H1 (cell line): ENCODE measurements around the gene ZMIZ1. TPM values are rescaled to one million over a fixed set of nuclear protein-coding genes. Genes with fewer than 3 reads are reported as not detected.

Experiments
- CTCF ChIA-PET: fragments of 300-600 bp; sonication (Branson Sonifier 250); formaldehyde crosslinking; loops from one replicate; lab custom pipeline; 2021; ENCODE audit not compliant: partially characterized antibody; lab: Charles Lee
- POLR2A ChIA-PET: fragments of 300-600 bp; sonication (Branson Sonifier 250); formaldehyde crosslinking; loops from one replicate; lab custom pipeline; 2021; ENCODE audit warnings: inconsistent platforms; ENCODE audit not compliant: partially characterized antibody; lab: Charles Lee
- DNase-seq, 2 experiments: peaks; one replicate each; pipeline versions ENCODE4 v3.0.0 to v3.0.0-alpha.2; 2010 to 2022; ENCODE audit warnings: low spot score in 2 of 2, low read depth in 1 of 2, mixed read lengths in 1 of 2
- FAIRE-seq: peaks from 2 replicates; lab custom pipeline; 2011; peaks lifted over from hg19 to GRCh38; lab: Jason Lieb, UNC
- H2AFZ ChIP-seq: 2 replicates; pipeline ENCODE4 v1.8.1; 2012; ENCODE audit warnings: low read length, inconsistent platforms
- H2AK5ac ChIP-seq: 2 replicates; pipeline ENCODE4 v1.6.1; 2013; ENCODE audit warnings: low read depth, low read length
- H2BK120ac ChIP-seq: replicated peaks from 2 replicates; pipeline ENCODE3; 2013; ENCODE audit warnings: low read depth, low read length, inconsistent platforms
- H2BK12ac ChIP-seq: 2 replicates; pipeline ENCODE4 v1.6.1; 2013; ENCODE audit warnings: low read depth, low read length
- H2BK15ac ChIP-seq: 2 replicates; pipeline ENCODE4 v1.6.1; 2013; ENCODE audit warnings: low read length
- H2BK20ac ChIP-seq: 2 replicates; pipeline ENCODE4 v1.6.1; 2013; ENCODE audit warnings: low read length
- H2BK5ac ChIP-seq: 2 replicates; pipeline ENCODE4 v1.6.1; 2013; ENCODE audit warnings: low read depth, low read length
- H3K14ac ChIP-seq: 2 replicates; pipeline ENCODE4 v1.6.1; 2013; ENCODE audit warnings: inconsistent platforms; ENCODE audit not compliant: insufficient read length
- H3K18ac ChIP-seq: 2 replicates; pipeline ENCODE4 v1.6.1; 2013; ENCODE audit warnings: low read length; ENCODE audit errors: extremely low read depth
- H3K23ac ChIP-seq: 2 replicates; pipeline ENCODE4 v1.6.1; 2013; ENCODE audit warnings: inconsistent platforms; ENCODE audit not compliant: insufficient read length
- H3K23me2 ChIP-seq: 2 replicates; pipeline ENCODE4 v1.6.1; 2013; ENCODE audit warnings: low read depth, low read length
- H3K27ac ChIP-seq: 2 replicates; pipeline ENCODE4 v1.6.1; 2011; ENCODE audit warnings: low read depth, low read length, inconsistent platforms
- H3K27me3 ChIP-seq, 4 experiments: replicated peaks in 1 of 4; 1 replicate in 1 of 4; 2 replicates in 3 of 4; pipeline versions ENCODE4 v1.6.1 to v1.8.1; 2011 to 2013; ENCODE audit warnings: low read length in 3 of 4, mild to moderate bottlenecking in 3 of 4, inconsistent platforms in 2 of 4, mixed read lengths in 2 of 4, moderate library complexity in 1 of 4; ENCODE audit not compliant: control insufficient read depth in 3 of 4, insufficient read depth in 3 of 4; ENCODE audit errors: extremely low read depth in 1 of 4
- H3K36me3 ChIP-seq, 4 experiments: 2 replicates each; pipeline versions ENCODE4 v1.6.1 to v1.8.1; 2011 to 2013; ENCODE audit warnings: mild to moderate bottlenecking in 4 of 4, low read length in 3 of 4, moderate library complexity in 2 of 4, control low read depth in 1 of 4, inconsistent platforms in 1 of 4; ENCODE audit not compliant: insufficient read depth in 4 of 4, control insufficient read depth in 2 of 4
- H3K4ac ChIP-seq: replicated peaks from 2 replicates; pipeline ENCODE3; 2013; ENCODE audit warnings: low read length, low read depth, mixed read lengths, inconsistent platforms; ENCODE audit not compliant: insufficient read length
- H3K4me1 ChIP-seq, 4 experiments: replicated peaks in 1 of 4; 1 replicate in 1 of 4; 2 replicates in 3 of 4; pipeline versions ENCODE4 v1.6.1 to v1.8.1; 2011 to 2013; ENCODE audit warnings: low read length in 3 of 4, inconsistent platforms in 2 of 4, mixed read lengths in 1 of 4; ENCODE audit not compliant: insufficient read depth in 4 of 4, control insufficient read depth in 3 of 4
- H3K4me2 ChIP-seq, 2 experiments: 2 replicates each; pipeline versions ENCODE4 v1.6.1 to v1.8.1; 2011 to 2013; ENCODE audit warnings: low read depth in 2 of 2, low read length in 2 of 2, control low read depth in 1 of 2, inconsistent platforms in 1 of 2, mild to moderate bottlenecking in 1 of 2; ENCODE audit not compliant: insufficient read depth in 1 of 2
- H3K4me3 ChIP-seq, 4 experiments: fragments of 200-600, 300-600 bp in 1 of 4; sonication (generic), shearing (Covaris generic), sonication (Bioruptor Twin) in 1 of 4; 2 replicates each; pipeline versions ENCODE4 v1.5.1 to v1.8.1; 2011 to 2016; ENCODE audit warnings: low read length in 4 of 4, low read depth in 3 of 4, control low read depth in 2 of 4, inconsistent platforms in 2 of 4, mild to moderate bottlenecking in 2 of 4, mixed read lengths in 1 of 4, moderate library complexity in 1 of 4; ENCODE audit not compliant: insufficient read depth in 2 of 4; ENCODE audit errors: extremely low read depth in 1 of 4
- H3K56ac ChIP-seq: replicated peaks from 2 replicates; pipeline ENCODE3; 2013; ENCODE audit warnings: low read depth, mild to moderate bottlenecking, mixed read lengths, low read length, inconsistent platforms; ENCODE audit not compliant: insufficient read length
- H3K79me1 ChIP-seq: 2 replicates; pipeline ENCODE4 v1.6.1; 2013; ENCODE audit warnings: low read depth, low read length, control low read depth
- H3K79me2 ChIP-seq, 2 experiments: 2 replicates each; pipeline versions ENCODE4 v1.6.1 to v1.8.1; 2012 to 2013; ENCODE audit warnings: low read length in 2 of 2, mild to moderate bottlenecking in 2 of 2, inconsistent platforms in 1 of 2; ENCODE audit not compliant: insufficient read depth in 2 of 2, control insufficient read depth in 1 of 2
- H3K9ac ChIP-seq, 4 experiments: replicated peaks in 1 of 4; 1 replicate in 1 of 4; 2 replicates in 3 of 4; pipeline versions ENCODE4 v1.6.1 to v1.8.1; 2011 to 2013; ENCODE audit warnings: low read depth in 3 of 4, low read length in 3 of 4, control low read depth in 2 of 4, mild to moderate bottlenecking in 2 of 4, moderate library complexity in 2 of 4, inconsistent platforms in 1 of 4; ENCODE audit errors: extremely low read depth in 1 of 4
- H3K9me3 ChIP-seq, 2 experiments: 2 replicates each; pipeline versions ENCODE4 v1.6.1 to v1.8.1; 2012 to 2013; ENCODE audit warnings: mild to moderate bottlenecking in 2 of 2, moderate library complexity in 2 of 2, control low read depth in 1 of 2, inconsistent platforms in 1 of 2, low read depth in 1 of 2, low read length in 1 of 2, mixed read lengths in 1 of 2; ENCODE audit not compliant: insufficient read depth in 2 of 2
- H4K20me1 ChIP-seq, 2 experiments: replicated peaks in 1 of 2; 2 replicates each; pipeline versions ENCODE3 to v1.8.1; 2011 to 2013; ENCODE audit warnings: inconsistent platforms in 2 of 2, low read length in 2 of 2, mild to moderate bottlenecking in 1 of 2; ENCODE audit not compliant: insufficient read depth in 2 of 2, control insufficient read depth in 1 of 2
- H4K5ac ChIP-seq: 2 replicates; pipeline ENCODE4 v1.6.1; 2013; ENCODE audit warnings: low read length, low read depth, mixed read lengths, inconsistent platforms; ENCODE audit not compliant: insufficient read length
- H4K8ac ChIP-seq: 2 replicates; pipeline ENCODE4 v1.8.0; 2013; ENCODE audit warnings: mild to moderate bottlenecking, moderate library complexity, low read length, inconsistent platforms; ENCODE audit not compliant: insufficient read depth; ENCODE audit errors: extremely low read depth
- H4K91ac ChIP-seq: replicated peaks from 2 replicates; pipeline ENCODE3; 2013; ENCODE audit warnings: low read length, mixed read lengths, inconsistent platforms; ENCODE audit not compliant: insufficient read length
- ATF2 ChIP-seq: IDR thresholded peaks from 2 replicates; pipeline ENCODE4 v1.6.1; 2012; ENCODE audit warnings: low read length, inconsistent platforms
- CBX5 ChIP-seq: fragments of 300-800, 300-1000 bp; sonication (generic); IDR thresholded peaks from 2 replicates; pipeline ENCODE4 v1.7.1; 2016; ENCODE audit warnings: antibody characterized with exemption, low read length, low read depth
- CEBPB ChIP-seq: IDR thresholded peaks from 2 replicates; pipeline ENCODE4 v1.6.1; 2012; ENCODE audit warnings: low read depth, low read length
- CHD2 ChIP-seq: IDR thresholded peaks from 2 replicates; pipeline ENCODE4 v1.6.1; 2012; ENCODE audit warnings: low read length, improper control_type of control experiment
- FOSL1 ChIP-seq: IDR thresholded peaks from 2 replicates; pipeline ENCODE4 v1.6.1; 2011; ENCODE audit warnings: mild to moderate bottlenecking, low read depth, low read length, moderate library complexity; ENCODE audit not compliant: insufficient read depth
- HDAC2 ChIP-seq, 2 experiments: fragments of 300-600 bp in 1 of 2; sonication (generic) in 1 of 2; IDR thresholded peaks; 2 replicates each; pipeline ENCODE4 v1.6.1; 2011 to 2012; ENCODE audit warnings: low read depth in 2 of 2, low read length in 2 of 2, mild to moderate bottlenecking in 2 of 2, moderate library complexity in 2 of 2, borderline replicate concordance in 1 of 2, inconsistent platforms in 1 of 2
- MAX ChIP-seq: IDR thresholded peaks from 2 replicates; pipeline ENCODE4 v1.6.1; 2012; ENCODE audit warnings: inconsistent platforms
- SIX5 ChIP-seq: IDR thresholded peaks from 2 replicates; pipeline ENCODE4 v1.6.1; 2011; ENCODE audit warnings: mild to moderate bottlenecking, low read depth, low read length
- TAF1 ChIP-seq: IDR thresholded peaks from 2 replicates; pipeline ENCODE4 v1.6.1; 2011; ENCODE audit warnings: mild to moderate bottlenecking, low read depth, low read length
- TCF12 ChIP-seq: IDR thresholded peaks from 2 replicates; pipeline ENCODE4 v1.6.1; 2011; ENCODE audit warnings: low read depth, mild to moderate bottlenecking, low read length
- WGBS, 2 experiments: shearing (Covaris generic) in 1 of 2; methylation state at CpG; one replicate each; pipeline versions ENCODE4 v1.1.6 to v1.1.7; 2013 to 2015; ENCODE audit warnings: low lambda C conversion rate in 2 of 2, mixed read lengths in 2 of 2, inconsistent platforms in 1 of 2, low coverage in 1 of 2, missing lambda C conversion rate in 1 of 2; ENCODE audit not compliant: insufficient replicate concordance in 2 of 2, insufficient coverage in 1 of 2, insufficient read length in 1 of 2; ENCODE audit errors: extremely low coverage in 1 of 2, missing lambda C conversion rate in 1 of 2; 5-methylcytosine and 5-hydroxymethylcytosine counted together
- polyA plus RNA-seq, 7 experiments: library from polyadenylated mRNA; depleted of rRNA in 3 of 7; stranded (reverse) in 5 of 7; unstranded in 2 of 7; fragments of >200 nt in 5 of 7; fragments of 200-250 nt in 2 of 7; gene quantifications; 1 replicate in 5 of 7; 2 replicates in 1 of 7; 4 replicates in 1 of 7; pipeline versions ENCODE4 v1.2.1 to v1.2.3, GENCODE V29; 2011 to 2013; ENCODE audit warnings: missing spikeins in 2 of 7, mixed read lengths in 2 of 7
- total RNA-seq: library from RNA; stranded (reverse); fragmentation: NEBNext Ultra II Directional; extraction: Animal tissue kit (Norgen Biotek cat#: 25700); gene quantifications from 2 replicates; pipeline ENCODE4 v1.2.1, GENCODE V29; 2021

The ZMIZ1 gene
- total and polyA plus RNA-seq, 2 of the 8 experiments (the other 6 are each of a cell fraction or from before 2014, with no cell fraction given): 8.1 to 28.0 TPM

DNA sequence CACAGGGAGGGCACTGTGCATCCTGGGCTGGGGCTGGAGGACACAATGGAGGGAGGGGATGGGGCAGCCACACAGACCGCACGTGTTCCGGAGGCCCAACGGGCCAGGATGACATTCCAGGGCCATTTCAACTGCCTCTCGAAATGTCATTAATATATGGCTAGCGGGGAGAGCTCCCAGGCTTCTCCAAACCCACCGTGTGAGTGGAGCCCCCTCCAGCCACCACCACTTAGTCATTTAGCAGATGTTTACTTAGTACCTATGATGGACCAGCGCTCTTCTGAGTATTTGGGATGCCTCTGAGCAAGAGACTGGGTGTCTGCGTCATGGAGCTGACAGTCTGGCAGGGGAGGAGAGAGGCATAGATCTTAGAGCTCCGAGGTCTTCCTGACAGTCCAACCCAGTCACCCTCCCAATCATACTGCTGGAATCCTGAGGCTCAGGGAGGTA lies 107.3 kb downstream of the ZMIZ1 start:
- CTCF ChIA-PET: interaction anchor here (0.6 to 32.0 kb wide), 6 partner anchors 9 to 318 kb away, joined by 3 to 396 read pairs (median 4); no protein-coding TSS in a partner anchor
- H3K79me2 ChIP-seq: no peaks in the 10 kb centered on the region; a peak in 1 of 4 replicates
- H3K9ac ChIP-seq: no peak overlapping the region; a peak in 1 of 7 replicates

More for the DNA sequence above, 107.3 kb downstream of the ZMIZ1 start:
- Histone ChIP-seq H2BK5ac (no peak overlapping the region), H3K36me3 (no peaks in the 10 kb centered on the region; a peak in 2 of 8 replicates), H3K27me3 (no peaks in the 10 kb centered on the region; a peak in 1 of 7 replicates), H3K4me3 (no peak overlapping the region), H2BK15ac (no peak overlapping the region), H3K27ac (no peak overlapping the region), H3K14ac (no peak overlapping the region), H3K4me2 (no peak overlapping the region), H2BK12ac (no peak overlapping the region), H3K4me1 (peaks cover 14 to 27% (median 19%) of the 10 kb centered on the region in 4 experiments), H3K4ac (no peak overlapping the region), H4K20me1 (peaks cover 9 to 11% of the 10 kb centered on the region in 2 experiments), H2BK120ac (no peak overlapping the region), H4K5ac (no peak overlapping the region), H3K56ac (no peak overlapping the region), H2AFZ (no peak overlapping the region), H3K18ac (no peak overlapping the region), H3K9me3 (no peaks in the 10 kb centered on the region), H2BK20ac (no peak overlapping the region), H2AK5ac (no peak overlapping the region), H3K79me1 (peaks cover 2% of the 10 kb centered on the region), H3K23me2 (no peaks in the 10 kb centered on the region; the same call in 1 of the 2 replicates), H4K91ac (no peak overlapping the region), H4K8ac (no peak overlapping the region), H3K23ac (no peak overlapping the region)
- WGBS, 2 experiments: 92% methylated on average over 10 of the region's 10 CpGs; no CpG with 5 or more reads in 1 of the 2 experiments
- FAIRE-seq (no peak), DNase-seq (no peak)
- POLR2A ChIA-PET: interaction anchor here (1.3 kb wide), 1 partner anchor 17 kb away, joined by 4 read pairs; no protein-coding TSS in a partner anchor
- TF ChIP-seq TAF1 (no peak), CEBPB (no peak), CHD2 (no peak), SIX5 (no peak), TCF12 (no peak), HDAC2 (IDR thresholded peaks at IDR 0.05; ENCODE audit: borderline replicate concordance in 1 of 2, low read depth in 2 of 2, low read length in 2 of 2) (no peak), MAX (no peak), CBX5 (no peak), ATF2 (no peak), FOSL1 (no peak)
